ENCODE measurements around the gene ARMC12. TPM values are rescaled to one million over a fixed set of nuclear protein-coding genes. Genes with fewer than 3 reads are reported as not detected.
A peak's percentile ranks its signal among the peaks of the same experiment; 100 is the strongest.
"Not testable (repeated sequence)": the region's sequence is repeated elsewhere in the genome, so short reads cannot be mapped to it uniquely, and the experiment has no call there.

Gene ARMC12
- total RNA-seq = 0.82 TPM

GRCh38 chr6:35736982-35737412 is at the start of gene ARMC12:
TSS of gene ARMC12 (plus strand) at chr6:35737032. CDS start at chr6:35737109, 77 bp downstream.
- no peak for FAIRE-seq

GRCh38 chr6:35687658-35688604 is 48.9 kb upstream of the ARMC12 start:
- DNase-seq (ENCODE audit: low spot score in 2 of 2) (peak; percentile 37 to 55), FAIRE-seq (no peak)

More at GRCh38 chr6:35736982-35737412, at the start of gene ARMC12:
- no peak for DNase-seq (ENCODE audit: low spot score in 2 of 2)

- no peak for FAIRE-seq
- peak; percentile 91 to 92 for DNase-seq (ENCODE audit: low spot score in 2 of 2)
Observed at GRCh38 chr6:35688605-35689322, 48.1 kb upstream of the ARMC12 start, which contains the start of gene FKBP5. TSS of gene FKBP5 (minus strand) at chr6:35688915. CDS start at chr6:35642824, 46,091 bp downstream.

GRCh38 chr6:35690006-35690405 is 46.8 kb upstream of the ARMC12 start:
- DNase-seq (ENCODE audit: low spot score in 2 of 2); FAIRE-seq: not testable (repeated sequence)

GRCh38 chr6:35690484-35690883 is 46.3 kb upstream of the ARMC12 start:
- DNase-seq (ENCODE audit: low spot score in 2 of 2) (no peak), FAIRE-seq (no peak)

GRCh38 chr6:35691027-35691824 is 45.6 kb upstream of the ARMC12 start:
- peak; percentile 39 to 40 for DNase-seq (ENCODE audit: low spot score in 2 of 2)

GRCh38 chr6:35694462-35694861 is 42.4 kb upstream of the ARMC12 start:
- no peak for FAIRE-seq

More at GRCh38 chr6:35691027-35691824, 45.6 kb upstream of the ARMC12 start:
- no peak for FAIRE-seq

GRCh38 chr6:35698430-35698829 is 38.4 kb upstream of the ARMC12 start:
- not testable (repeated sequence) for FAIRE-seq; DNase-seq (ENCODE audit: low spot score in 2 of 2)

More at GRCh38 chr6:35694462-35694861, 42.4 kb upstream of the ARMC12 start:
- no peak for DNase-seq (ENCODE audit: low spot score in 2 of 2)

- FAIRE-seq = no peak
- no peak for DNase-seq (ENCODE audit: low spot score in 2 of 2)
Observed at GRCh38 chr6:35698858-35699257, 38.0 kb upstream of the ARMC12 start.

GRCh38 chr6:35703554-35703953 is 33.3 kb upstream of the ARMC12 start:
- no peak for FAIRE-seq
- no peak for DNase-seq (ENCODE audit: low spot score in 2 of 2)

- DNase-seq (ENCODE audit: low spot score in 2 of 2) (no peak), FAIRE-seq (no peak)
Observed at GRCh38 chr6:35706468-35706867, 30.4 kb upstream of the ARMC12 start.

- FAIRE-seq (no peak), DNase-seq (ENCODE audit: low spot score in 2 of 2) (no peak)
Observed at GRCh38 chr6:35707714-35708407, 29.0 kb upstream of the ARMC12 start.

GRCh38 chr6:35708585-35708984 is 28.2 kb upstream of the ARMC12 start:
- DNase-seq (ENCODE audit: low spot score in 2 of 2) (no peak), FAIRE-seq (no peak)

GRCh38 chr6:35710241-35710847 is 26.5 kb upstream of the ARMC12 start:
- FAIRE-seq = no peak
- DNase-seq (ENCODE audit: low spot score in 2 of 2) = no peak

- FAIRE-seq = no peak
- no peak for DNase-seq (ENCODE audit: low spot score in 2 of 2)
Observed at GRCh38 chr6:35711731-35712130, 25.1 kb upstream of the ARMC12 start.

GRCh38 chr6:35713006-35713767 is 23.6 kb upstream of the ARMC12 start:
- no peak for FAIRE-seq

GRCh38 chr6:35716798-35717197 is 20.0 kb upstream of the ARMC12 start:
- no peak for FAIRE-seq
- DNase-seq (ENCODE audit: low spot score in 2 of 2) = no peak

More at GRCh38 chr6:35713006-35713767, 23.6 kb upstream of the ARMC12 start:
- no peak for DNase-seq (ENCODE audit: low spot score in 2 of 2)

Measured in frontal cortex (tissue), 4 donors.